ENCODE data around the gene ZNF277. TPM values are rescaled to one million over a fixed set of nuclear protein-coding genes. Genes with fewer than 3 reads are reported as not detected.
"Not testable (repeated sequence)": the region's sequence is repeated elsewhere in the genome, so short reads cannot be mapped to it uniquely, and the experiment has no call there.

The ZNF277 gene
- total RNA-seq, 1 experiment from 2014 or later, result 12.8 TPM

DNA sequence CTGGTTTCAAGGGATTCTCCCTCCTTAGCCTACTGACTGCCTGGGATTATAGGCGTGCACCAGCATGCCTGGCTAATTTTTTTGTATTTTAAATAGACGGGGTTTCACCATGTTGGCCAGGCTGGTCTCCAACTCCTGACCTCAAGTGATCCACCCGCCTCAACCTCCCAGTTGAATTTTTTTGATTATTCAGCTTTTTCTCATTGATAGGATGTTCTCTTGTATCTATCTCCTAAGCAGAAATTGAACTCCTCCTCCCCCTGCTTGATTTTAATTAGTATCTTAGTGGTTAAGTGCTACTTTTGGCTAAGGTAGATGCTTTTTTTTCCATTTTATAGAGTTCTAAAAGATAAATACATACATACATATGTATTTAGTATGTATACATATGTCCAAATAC, 101.0 kb downstream of the ZNF277 start:
- no peak for ATAC-seq
- no peaks in the 10 kb centered on the region for H3K27me3 ChIP-seq (ENCODE audit: control insufficient read depth, insufficient read depth, low read length)
- DNase-seq (ENCODE audit: low read depth, low spot score), result no peak
- TF ChIP-seq POLR2AphosphoS5 (IDR thresholded peaks at IDR 0.05; ENCODE audit: low read depth, low read length), result no peak
- TF ChIP-seq, protein P1, sequence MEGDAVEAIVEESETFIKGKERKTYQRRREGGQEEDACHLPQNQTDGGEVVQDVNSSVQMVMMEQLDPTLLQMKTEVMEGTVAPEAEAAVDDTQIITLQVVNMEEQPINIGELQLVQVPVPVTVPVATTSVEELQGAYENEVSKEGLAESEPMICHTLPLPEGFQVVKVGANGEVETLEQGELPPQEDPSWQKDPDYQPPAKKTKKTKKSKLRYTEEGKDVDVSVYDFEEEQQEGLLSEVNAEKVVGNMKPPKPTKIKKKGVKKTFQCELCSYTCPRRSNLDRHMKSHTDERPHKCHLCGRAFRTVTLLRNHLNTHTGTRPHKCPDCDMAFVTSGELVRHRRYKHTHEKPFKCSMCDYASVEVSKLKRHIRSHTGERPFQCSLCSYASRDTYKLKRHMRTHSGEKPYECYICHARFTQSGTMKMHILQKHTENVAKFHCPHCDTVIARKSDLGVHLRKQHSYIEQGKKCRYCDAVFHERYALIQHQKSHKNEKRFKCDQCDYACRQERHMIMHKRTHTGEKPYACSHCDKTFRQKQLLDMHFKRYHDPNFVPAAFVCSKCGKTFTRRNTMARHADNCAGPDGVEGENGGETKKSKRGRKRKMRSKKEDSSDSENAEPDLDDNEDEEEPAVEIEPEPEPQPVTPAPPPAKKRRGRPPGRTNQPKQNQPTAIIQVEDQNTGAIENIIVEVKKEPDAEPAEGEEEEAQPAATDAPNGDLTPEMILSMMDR (IDR thresholded peaks at IDR 0.05), result no peak
- TF ChIP-seq SIN3A (IDR thresholded peaks at IDR 0.05; ENCODE audit: borderline replicate concordance, insufficient read depth, low read depth, low read length), result no peak
- no peak overlapping the region for H3K4me3 ChIP-seq (ENCODE audit: low read depth in 2 of 2, low read length in 2 of 2)
- no peak overlapping the region for H3K27ac ChIP-seq (ENCODE audit: low read length)
- in situ Hi-C loops (cut with HindIII; ENCODE audit: low pct_unique_long_range_greater_than_20kb, low sequenced_read_pairs) (no loop called here), intact Hi-C loops (cut with micrococcal nuclease; ENCODE audit: unreplicated experiment) (no loop called here)
- H3K4me1 ChIP-seq (ENCODE audit: control insufficient read depth, insufficient read depth, low read length), result no peaks in the 10 kb centered on the region
- no TSS peak for BruUV-seq (replicated peaks)
- ChIA-PET CTCF (no interaction called here), POLR2A (no interaction called here)
- H3K36me3 ChIP-seq (ENCODE audit: control insufficient read depth, insufficient read depth, low read length), result no peaks in the 10 kb centered on the region
- no peaks in the 10 kb centered on the region for H3K9me3 ChIP-seq (ENCODE audit: control insufficient read depth, insufficient read depth, low read depth, low read length)

DNA sequence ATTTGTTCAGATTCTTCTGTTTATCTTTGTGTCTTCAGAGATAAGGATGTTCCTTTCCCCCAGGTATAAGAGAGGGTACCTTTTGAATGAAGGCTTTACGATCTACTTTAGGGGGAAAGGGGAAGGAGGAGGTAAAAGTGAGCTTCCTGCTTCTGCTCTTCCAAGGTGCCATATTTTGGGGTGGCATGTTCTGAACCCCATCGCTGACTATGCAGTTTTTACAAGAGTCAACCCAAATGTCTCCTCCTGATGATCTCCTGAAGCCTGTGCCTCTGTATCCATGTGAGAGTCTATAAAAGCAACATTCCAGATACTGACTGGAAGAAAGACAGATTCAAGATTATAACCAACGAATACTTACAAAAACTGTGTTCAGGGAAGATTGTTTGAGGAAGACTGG, 102.5 kb downstream of the ZNF277 start:
- ATAC-seq (no peak), DNase-seq (ENCODE audit: low read depth, low spot score) (no peak)
- intact Hi-C loops (cut with micrococcal nuclease; ENCODE audit: unreplicated experiment) (no loop called here), in situ Hi-C loops (cut with HindIII; ENCODE audit: low pct_unique_long_range_greater_than_20kb, low sequenced_read_pairs) (no loop called here)
- Histone ChIP-seq H3K4me1 (ENCODE audit: control insufficient read depth, insufficient read depth, low read length) (no peaks in the 10 kb centered on the region), H3K27ac (ENCODE audit: low read length) (no peak overlapping the region), H3K9me3 (ENCODE audit: control insufficient read depth, insufficient read depth, low read depth, low read length) (no peaks in the 10 kb centered on the region), H3K36me3 (ENCODE audit: control insufficient read depth, insufficient read depth, low read length) (no peaks in the 10 kb centered on the region), H3K4me3 (ENCODE audit: low read depth in 2 of 2, low read length in 2 of 2) (no peak overlapping the region), H3K27me3 (ENCODE audit: control insufficient read depth, insufficient read depth, low read length) (no peaks in the 10 kb centered on the region)
- CTCF ChIA-PET, result no interaction called here
- TF ChIP-seq REST (IDR thresholded peaks at IDR 0.05; ENCODE audit: insufficient read depth in 1 of 2, low read depth in 2 of 2, low read length in 1 of 2) (no peak), POLR2AphosphoS5 (IDR thresholded peaks at IDR 0.05; ENCODE audit: low read depth, low read length) (no peak), SIN3A (IDR thresholded peaks at IDR 0.05; ENCODE audit: borderline replicate concordance, insufficient read depth, low read depth, low read length) (no peak), TCF7L2 (IDR thresholded peaks at IDR 0.05; ENCODE audit: low read depth, low read length) (no peak)
- TF ChIP-seq, protein P1 (IDR thresholded peaks at IDR 0.05), result no peak
- no TSS peak for BruUV-seq (replicated peaks)
- POLR2A ChIA-PET, result no interaction called here

DNA sequence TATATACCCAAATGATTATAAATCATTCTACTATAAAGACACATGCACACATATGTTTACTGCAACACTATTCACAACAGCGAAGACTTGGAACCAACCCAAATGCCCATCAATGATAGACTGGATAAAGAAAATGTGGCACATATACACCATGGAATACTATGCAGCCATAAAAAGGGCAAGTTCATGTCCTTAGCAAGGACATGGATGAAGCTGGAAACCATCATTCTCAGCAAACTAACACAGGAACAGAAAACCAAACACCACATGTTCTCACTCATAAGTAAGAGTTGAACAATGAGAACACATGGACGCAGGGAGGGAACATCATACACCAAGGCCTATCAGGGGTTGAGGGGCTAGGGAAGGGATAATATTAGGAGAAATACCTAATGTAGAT, 110.3 kb downstream of the ZNF277 start:
- H3K36me3 ChIP-seq (ENCODE audit: control insufficient read depth, insufficient read depth, low read length); CTCF ChIA-PET; ATAC-seq; in situ Hi-C loops (cut with HindIII; ENCODE audit: low pct_unique_long_range_greater_than_20kb, low sequenced_read_pairs); intact Hi-C loops (cut with micrococcal nuclease; ENCODE audit: unreplicated experiment); H3K4me3 ChIP-seq (ENCODE audit: low read depth in 2 of 2, low read length in 2 of 2); H3K4me1 ChIP-seq (ENCODE audit: control insufficient read depth, insufficient read depth, low read length); BruUV-seq (replicated peaks); H3K27me3 ChIP-seq (ENCODE audit: control insufficient read depth, insufficient read depth, low read length); DNase-seq (ENCODE audit: low read depth, low spot score); H3K27ac ChIP-seq (ENCODE audit: low read length); POLR2A ChIA-PET; H3K9me3 ChIP-seq (ENCODE audit: control insufficient read depth, insufficient read depth, low read depth, low read length): not testable (repeated sequence)
